ELF-1 (cell line): ENCODE data around the gene AKR7A3.

ENCODE experiments used
- DNase-seq: peaks from one replicate; pipeline ENCODE4 v3.0.0-alpha.2; 2016; ENCODE audit warnings: low read depth, low spot score

AKR7A3 gene

DNA sequence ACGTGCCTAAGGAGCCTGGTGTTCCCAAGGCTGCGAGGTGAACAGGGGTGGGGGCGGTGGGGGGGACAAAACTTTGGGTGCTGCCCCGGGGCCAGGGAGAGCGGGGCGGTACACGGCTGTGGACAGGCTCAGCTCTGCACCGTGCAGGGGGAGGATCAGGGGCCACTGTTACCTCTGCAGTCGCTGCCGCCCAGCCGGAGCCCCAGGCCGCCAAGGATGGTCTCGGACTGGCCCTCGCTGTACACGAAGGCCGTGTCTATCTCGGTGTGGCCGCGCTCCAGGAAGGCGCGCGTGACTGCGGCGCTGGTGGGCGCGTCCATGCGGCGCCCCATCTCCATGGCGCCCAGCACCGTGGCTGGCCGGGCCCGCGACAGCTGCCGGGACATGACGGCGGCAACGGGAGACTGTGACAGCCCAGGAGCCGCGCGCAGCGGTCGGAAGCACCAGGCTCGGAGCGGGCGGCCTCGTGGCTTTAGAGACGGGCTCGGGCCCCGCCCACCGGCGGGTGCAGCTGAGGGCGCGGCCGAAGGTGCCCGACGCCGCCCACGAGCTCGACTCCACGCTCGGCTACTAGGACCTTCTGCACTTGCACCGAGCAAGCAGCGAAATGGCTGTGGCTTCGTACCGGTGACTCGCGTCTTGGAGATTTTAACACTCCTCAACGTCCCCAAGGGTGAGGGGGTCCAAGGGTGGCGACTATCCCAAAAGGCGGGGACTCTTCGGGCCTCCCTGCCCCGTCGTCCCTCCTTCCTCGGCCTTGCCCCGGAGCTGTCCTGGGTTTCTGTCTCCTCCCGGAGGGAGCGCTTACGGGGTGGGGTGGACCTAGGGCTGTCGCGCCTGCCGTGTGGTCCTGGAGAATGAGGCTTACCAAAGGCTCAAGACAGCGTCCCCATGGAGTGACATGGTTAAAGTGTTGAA lies at the start of gene AKR7A3:
AKR7A3 (minus strand) TSS at position 447 of the 918 bp plus-strand sequence; CDS start at position 386, 61 bp downstream.
- DNase-seq = peak; percentile 65

DNA sequence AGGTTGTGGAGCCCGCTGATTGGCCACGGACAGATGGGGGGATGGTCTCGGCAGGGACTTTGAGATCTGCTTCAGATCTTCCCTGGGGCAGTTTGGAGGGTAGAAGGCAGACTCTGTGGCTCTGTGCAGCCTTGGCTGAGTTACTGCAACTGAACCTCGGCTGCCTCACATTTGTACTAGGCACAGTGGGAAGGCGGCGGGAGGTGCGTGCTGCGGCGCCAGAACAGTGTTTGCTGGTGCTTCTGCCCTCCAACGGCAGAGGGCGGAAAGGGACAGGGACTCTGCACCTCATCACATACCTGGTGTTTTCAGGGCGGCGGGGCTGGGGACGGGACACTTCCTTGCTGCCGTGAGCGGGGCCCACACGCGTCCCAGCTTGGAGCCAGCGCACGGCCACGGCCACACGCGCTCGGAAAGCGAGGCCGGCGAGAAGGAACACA lies 49.8 kb upstream of the AKR7A3 start:
- peak; percentile 96 for DNase-seq

DNA sequence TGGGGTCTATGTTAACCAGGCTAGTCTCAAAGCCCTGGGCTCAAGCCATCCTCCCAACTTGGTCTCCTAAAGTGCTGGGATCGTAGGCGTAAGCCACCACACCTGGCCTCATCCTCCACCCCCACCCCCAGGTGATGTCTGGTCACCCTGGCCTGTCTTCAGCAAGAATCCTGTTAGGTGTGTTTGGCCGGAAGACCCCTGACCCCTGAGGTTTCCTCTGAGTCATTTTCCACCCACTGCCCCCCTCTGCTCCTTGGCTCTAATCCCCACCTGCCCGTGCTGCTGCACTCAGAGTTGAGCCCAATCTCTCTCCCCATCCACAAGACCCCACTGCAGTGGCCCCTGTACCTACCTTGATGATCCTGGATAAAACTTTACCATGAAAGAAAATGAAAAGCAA lies 48.7 kb upstream of the AKR7A3 start:
- DNase-seq = peak; percentile 30

DNA sequence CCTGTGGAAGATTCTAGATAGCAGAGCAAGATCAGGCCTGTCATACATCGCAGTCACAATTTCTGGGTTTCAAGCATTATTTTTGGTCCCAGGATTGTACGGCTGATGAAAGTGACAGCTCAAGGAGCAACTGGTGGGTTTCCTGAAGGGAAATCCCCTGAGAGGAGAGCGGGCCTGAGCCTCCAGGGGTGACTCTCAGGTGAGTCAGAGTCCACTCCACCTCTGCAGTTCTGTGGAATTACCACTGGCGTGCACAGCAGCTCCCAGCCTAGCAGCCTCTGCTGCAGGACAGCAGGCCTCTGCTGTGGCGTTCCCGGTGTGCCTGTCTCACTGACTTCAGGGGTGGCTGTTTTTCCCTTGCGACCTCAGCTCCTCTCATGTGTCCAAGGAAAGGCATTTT lies 48.0 kb upstream of the AKR7A3 start:
- DNase-seq = no peak

DNA sequence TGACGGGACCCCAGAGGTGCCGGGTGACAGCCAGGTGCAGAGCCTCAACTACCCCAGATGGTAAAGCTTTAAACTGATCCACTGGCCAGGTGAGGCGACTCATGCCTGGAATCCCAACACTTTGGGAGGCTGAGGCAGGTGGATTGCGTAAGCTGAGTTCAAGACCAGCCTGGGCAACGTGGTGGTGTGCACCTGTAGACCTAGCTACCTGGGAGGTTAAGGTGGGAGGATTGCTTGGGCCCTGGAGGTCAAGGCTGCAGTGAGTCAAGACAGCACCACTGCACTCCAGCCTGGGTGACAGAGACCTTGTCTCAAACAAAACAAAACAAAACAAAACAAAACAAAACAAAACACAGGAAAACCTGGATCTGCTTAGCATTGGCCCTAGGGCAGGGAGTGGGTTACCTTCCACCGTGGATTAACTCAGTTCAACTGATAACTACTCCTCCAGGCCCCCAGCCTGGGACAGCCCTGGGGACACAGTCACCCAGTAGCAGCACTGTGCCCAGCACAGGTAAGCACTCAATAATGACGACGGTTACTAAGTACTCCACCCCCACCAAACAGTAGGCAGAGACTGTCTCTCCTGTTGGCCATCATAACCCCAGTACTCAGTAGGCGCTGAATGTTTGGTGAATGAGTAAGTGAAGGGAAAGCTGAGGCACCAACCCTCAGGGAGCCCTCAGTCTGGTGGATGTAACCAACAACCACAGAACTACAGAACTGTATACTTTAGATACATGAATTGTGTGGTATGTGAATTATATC lies 45.2 kb upstream of the AKR7A3 start:
- DNase-seq = no peak

DNA sequence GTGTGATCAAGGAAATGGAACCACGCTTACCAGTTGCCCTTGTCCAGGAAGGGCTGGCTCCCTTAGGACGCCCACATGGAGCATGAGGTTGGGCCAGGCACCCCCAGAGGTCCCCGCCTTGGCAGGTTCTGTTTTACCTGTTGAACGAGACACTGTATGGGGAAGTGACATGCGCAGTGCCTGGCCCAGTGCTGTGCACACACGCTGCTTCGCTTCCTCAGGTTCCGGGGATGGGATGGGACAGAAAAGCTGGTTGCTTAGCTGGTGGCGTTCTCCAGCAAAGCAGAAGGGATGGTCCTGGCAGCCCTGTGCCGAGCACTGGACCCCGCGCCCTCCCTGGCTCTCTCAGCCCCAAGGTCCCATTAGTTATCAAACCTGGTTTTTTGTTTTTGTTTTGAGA lies 44.3 kb upstream of the AKR7A3 start:
- DNase-seq = no peak

DNA sequence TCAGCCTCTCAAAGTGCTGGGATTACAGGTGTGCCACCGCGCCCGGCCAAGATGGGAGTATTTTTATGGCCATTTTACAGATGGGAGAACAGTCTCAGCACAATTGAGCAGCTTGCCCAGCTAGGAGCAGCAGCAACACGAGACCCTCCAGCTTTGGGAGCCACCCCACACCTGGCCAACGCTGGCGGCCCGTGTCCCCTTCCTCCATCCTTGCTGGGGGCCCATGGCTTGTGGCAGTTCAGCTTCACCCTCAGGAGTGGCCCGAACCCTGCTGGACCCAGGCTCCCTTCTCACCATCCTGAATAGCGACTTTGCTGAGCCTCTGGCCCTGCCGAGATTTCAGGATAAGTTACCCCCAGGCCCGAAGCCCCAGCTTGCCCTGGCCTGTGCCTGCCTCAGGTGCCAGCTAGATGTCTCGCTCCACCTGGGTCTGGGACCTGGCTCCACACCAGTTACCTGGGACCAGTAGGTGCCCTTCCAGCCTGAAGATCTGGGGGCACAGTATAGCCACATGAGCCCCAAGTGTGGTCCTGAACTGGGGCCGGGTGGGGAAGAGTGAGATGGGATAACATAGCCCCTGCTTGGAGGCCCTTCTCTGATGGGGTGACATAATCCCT lies 42.8 kb upstream of the AKR7A3 start:
- no peak for DNase-seq

DNA sequence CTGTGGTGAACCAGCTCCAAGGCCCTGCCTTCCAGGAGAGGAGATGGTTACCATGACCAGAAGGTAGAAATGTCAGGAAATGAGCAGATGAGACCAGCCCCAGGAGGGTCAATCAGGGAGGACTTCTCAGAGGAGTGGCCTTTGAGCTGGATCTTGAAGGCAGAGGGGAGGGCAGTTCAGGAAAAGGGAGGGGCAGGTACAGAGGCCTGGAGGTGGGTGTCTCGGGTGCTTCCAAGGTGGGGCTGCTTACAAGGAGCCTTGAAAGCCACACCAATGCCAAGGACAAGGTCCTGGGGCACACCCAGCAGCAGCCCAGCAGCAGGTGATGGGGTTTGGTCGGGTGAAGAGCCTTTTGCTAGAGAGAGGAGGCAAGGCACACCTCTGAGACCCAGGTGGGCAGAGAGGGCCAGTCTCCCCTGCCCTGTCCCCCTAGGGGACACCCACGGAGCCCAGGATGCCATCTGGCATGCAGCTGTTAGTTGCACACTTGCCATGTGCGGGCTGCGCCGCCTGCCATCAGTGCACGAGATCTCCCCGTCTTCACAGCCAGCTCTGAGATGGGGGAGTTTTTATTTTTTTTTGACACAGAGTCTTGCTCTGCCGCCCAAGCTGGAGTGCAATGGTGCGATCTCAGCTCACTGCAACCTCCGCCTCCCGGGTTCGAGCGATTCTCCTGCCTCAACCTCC lies 42.0 kb upstream of the AKR7A3 start:
- DNase-seq = no peak

DNA sequence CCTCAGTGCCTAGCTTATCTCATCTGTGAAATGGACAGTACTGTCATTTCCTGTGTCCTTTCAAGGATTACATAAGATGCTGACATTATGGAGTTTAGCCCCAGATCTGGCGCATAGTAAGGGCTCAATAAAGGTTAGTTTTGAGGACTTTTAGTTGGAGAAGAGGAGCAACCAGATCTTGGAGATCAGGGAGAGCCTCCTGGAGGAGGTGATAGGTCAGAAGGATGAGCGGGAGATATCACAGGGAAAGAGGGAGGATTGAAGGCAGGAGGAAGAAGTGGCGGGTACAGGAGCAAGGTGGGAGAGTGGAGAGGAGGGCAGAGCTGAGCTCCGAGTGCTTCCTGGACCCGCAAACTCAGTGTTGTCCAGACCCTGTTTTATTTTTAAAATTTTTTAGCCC lies 41.0 kb upstream of the AKR7A3 start:
- DNase-seq = no peak

DNA sequence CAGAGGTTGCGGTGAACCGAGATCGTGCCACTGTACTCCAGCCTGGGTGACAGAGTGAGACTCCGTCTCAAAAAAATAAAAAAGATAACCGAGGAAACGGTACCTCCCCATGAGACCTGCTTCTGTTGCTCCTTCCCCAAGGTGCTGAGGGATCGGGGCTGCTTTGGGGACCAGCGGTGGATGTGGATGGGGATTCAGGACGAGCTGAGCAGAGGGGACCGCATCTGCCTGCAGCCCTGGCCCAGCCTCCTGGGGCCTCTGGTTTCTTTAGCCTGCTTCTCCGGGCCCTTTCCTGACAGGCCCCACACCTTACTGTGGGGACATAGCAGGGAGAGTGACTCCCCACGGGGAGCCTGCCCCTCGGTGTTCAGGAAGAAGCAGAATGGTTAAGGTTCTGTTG lies 40.6 kb upstream of the AKR7A3 start:
- no peak for DNase-seq

DNA sequence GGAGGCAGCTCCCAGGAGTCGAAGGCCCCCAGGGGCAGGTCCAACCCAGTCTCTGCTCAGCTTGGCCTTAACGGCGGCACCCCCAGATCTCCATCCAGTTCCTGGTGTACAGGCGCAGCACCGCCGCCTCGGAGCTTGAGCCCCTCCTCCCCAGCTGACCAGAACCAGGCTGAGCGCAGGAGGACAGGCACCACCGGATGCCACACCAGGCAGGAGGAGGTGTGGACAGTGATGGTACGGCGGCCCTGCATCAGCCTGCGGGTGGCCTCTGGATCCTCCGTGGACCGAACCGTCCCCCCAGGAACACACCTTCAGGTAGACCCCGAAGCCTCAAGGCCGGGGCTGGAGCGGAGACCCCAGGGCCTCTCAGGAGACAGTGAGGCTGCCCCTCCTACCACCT lies 39.9 kb upstream of the AKR7A3 start:
- DNase-seq = no peak

DNA sequence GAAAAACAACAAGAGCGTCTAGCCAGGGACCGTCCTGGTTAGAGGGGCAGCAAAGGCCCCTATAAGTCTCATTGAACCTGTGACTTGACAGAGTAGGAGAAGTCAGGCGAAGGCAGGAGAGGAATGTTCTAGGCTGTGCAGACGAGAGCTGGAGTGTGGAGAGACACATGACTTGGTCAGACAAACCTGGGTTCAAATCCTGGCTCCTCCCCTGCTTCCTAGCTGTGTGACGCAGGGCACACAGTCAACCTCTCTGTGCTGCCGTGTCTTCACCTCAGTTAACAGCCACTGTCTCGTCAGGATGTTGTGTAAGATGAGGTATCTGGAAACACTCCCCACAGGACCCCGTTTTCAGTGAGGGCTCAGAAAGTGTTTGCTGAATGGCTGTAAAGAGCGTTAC lies 39.2 kb upstream of the AKR7A3 start:
- DNase-seq = no peak

DNA sequence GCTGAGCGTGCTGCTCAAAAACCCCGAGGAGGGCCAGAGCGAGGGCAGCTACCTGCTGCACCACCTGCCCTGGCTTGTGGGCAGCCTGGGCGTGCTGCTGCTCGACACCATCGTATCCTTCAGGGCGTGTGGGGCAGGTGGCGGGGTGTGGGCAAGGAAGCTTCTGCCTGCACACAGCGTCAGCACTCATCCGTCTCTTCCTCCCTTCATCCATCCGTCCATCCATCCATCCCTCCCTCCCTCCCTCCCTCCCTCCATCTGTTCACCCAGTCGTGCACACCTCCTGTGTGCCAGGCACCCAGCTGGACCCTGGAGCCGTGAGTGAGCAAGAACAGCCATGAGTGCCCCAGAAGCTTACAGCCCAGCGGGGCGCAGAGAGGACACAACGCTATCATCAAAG lies 38.7 kb upstream of the AKR7A3 start:
- no peak for DNase-seq

DNA sequence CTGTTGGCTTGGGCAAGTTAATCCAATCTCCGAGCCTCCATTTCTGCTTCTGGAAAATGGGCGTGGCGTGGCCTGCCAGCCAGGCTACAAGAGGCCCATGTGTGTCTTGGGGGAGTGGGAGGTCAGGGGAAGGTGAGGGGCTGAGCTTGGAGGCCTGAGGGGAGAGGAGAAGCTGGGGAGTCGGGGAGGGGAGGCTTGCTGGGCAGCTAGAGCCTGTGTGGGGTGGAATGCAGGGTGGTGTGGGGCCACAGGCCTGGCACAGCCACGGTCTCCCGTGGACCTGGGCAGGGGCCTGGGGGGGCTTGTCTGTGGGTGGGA lies 38.1 kb upstream of the AKR7A3 start:
- DNase-seq = no peak

DNA sequence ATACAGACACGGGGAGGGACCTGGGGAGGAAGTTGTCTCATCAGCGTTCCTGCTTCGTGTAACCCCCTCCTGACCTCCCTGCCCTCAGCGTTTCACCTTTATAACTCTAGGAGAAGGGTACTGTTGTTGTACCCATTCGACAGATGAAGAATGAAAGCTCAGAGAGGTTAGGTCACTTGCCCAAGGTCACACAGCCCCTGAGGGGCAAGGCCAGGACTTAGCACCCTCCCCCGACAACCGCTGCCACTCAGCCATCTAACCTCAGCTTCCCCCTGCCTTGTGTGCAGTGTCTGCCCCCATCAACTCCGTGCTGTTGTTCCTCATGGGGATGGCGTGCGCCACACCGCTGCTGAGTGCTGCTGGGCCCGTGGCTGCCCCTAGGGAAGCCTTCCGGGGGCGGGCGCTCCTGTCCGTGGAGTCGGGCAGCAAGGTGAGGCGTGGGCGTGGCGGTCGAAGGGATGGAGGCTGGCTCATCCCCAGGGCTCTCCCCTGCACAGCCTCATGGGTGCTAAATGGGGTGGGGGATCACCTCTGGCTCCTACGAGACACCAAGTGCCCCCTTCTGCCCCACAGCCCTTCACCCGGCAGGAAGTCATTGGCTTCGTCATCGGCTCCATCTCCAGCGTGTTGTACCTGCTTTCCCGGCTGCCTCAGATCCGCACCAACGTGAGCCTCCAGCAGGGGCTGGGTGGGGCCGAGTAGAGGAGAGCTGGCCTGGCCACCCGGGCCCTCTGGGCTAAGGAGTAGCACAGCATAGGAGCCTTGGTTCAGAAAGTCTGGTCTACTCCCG lies 37.6 kb upstream of the AKR7A3 start:
- DNase-seq = no peak

DNA sequence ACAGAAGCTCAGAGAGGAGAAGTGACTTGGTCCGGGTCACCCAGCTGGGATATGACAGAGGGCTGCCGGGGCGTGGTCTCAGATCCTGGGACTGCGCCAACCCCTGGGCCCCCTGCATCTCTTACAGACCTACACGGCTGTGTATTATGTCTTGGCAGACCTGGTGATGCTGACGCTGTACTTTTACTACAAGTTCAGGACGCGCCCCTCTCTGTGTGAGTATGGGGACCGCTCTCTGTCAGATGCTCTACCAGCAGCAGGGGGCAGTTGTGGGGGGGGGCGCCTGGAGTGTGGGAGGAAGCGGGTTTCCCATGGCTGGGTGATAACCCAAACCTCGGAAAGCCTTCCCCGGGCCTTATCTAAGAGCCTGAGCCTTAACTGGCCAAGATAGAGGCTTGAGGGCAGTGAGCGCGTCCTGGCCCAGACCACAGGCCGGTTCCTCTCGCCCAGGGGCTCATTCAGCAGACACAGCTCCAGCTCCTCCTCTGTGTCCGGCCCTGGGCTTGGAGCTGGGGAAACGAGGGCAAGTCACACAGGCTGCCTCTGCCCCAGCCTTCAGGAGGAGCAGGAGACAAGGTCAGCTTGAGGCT lies 36.9 kb upstream of the AKR7A3 start:
- no peak for DNase-seq

DNA sequence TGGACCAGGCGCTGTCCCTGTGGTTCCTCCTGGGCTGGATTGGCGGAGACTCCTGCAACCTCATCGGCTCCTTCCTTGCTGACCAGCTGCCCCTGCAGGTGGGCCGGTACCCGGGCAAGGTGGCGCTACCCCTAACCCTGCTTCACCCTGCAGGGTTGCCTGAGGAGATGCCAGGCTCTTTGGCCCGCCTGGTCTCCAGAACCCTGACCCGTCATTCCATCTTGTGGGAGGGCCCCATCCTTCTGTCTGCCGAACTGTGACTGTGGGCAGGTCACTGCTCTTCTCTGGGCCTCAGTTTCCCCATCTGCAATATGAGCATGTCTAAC lies 36.1 kb upstream of the AKR7A3 start:
- no peak for DNase-seq

DNA sequence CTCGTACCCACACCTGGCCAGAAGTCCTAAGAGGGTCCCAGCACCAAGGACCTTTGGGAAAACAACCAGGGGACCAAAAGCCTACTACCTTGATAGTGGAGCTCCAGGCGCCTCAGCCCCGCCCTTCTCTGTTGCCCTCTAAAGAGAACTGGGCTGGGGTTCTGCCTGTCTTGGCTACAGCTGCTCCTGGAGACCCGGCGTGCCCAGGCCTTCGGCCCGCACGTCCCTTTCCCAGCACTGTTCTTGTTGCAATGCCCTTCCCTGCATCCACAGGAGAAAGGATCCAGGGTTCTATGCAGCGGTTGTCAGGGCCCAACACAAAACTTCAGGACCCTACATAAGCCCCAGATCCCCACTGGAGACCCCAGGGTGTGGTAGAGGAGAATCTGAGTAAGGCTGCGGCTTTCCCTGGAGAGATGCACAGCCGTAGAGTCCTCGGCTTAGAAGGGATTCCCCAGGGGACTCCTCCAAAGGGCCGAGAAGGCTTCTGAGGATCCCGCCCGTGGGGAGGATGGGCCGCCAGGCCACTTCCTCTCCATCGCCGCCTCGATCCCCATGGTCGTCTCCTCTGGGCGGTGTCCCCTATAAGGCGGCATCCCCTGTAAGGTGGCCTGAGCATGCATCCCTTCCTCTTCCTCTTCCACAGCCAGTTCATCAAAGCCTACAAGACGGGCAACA lies 35.6 kb upstream of the AKR7A3 start:
- DNase-seq = no peak

DNA sequence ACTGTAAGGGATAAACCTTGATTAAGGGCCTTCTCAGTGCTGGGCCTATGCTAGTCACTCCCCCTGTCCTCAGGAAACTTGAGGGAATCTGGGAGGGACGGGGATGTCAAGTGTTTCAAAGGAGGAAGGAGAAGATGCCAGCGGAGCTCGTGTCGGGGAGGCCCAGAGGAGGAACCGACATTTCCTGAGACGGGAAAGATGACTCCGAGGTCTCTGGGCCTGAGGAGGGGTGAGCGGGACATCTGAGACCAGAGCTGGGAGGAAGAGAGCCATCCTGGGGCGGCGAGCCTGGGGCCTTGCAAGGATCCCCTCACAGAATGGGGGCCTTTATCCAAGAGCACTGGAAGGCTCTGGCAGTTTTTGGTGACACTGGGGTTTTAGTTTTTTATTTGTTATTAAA lies 33.9 kb upstream of the AKR7A3 start:
- DNase-seq = no peak

DNA sequence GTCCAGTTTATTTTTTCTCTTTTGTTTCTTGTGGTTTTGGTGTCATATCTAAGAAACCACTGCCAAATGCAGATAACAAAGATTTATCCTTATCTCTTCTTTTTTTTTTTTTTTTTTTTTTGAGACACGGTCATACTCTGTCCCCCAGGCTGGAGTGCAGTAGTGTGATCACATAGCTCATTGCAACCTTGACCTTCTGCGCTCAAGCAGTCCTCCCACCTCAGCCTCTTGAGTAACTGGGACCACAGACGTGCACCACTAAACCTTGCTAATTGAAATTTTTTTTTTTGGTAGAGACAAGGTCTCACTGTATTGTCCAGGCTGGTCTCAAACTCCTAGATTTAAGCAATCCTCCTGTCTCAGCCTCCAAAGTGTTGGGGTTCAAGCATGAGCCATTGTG lies 32.5 kb upstream of the AKR7A3 start:
- no peak for DNase-seq
